ENCODE measurements around the gene FRMD3.

The FRMD3 gene

DNA sequence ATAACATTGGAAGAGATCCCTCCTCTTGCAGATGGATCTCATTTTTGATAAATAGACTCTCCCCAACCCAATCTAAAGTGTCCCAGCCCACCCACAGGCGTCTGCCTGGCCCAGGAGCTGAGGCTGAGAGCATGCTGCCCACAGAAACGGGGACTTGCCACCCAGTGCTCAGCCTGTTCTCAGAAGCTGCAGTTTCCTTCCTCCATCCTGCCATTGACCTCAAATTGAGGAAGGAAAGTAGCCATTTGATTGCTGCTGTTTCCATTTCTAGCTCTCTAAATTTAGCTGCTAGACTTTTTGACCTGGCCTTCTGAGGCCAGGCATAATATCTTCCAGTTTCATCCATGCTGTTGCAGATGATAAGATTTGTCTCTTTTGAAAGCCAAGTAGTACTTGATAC is 31.1 kb upstream of the FRMD3 start:
- no peak for TF ChIP-seq CTCF (IDR thresholded peaks at IDR 0.05; ENCODE audit: extremely low read depth, missing control alignments)
- no peak for DNase-seq (ENCODE audit: low spot score)

- TF ChIP-seq CTCF (IDR thresholded peaks at IDR 0.05; ENCODE audit: extremely low read depth, missing control alignments), result no peak
- DNase-seq (ENCODE audit: low spot score), result no peak
Observed at GRCh38 chr9:83563360-83563759, 25.2 kb upstream of the FRMD3 start.

DNA sequence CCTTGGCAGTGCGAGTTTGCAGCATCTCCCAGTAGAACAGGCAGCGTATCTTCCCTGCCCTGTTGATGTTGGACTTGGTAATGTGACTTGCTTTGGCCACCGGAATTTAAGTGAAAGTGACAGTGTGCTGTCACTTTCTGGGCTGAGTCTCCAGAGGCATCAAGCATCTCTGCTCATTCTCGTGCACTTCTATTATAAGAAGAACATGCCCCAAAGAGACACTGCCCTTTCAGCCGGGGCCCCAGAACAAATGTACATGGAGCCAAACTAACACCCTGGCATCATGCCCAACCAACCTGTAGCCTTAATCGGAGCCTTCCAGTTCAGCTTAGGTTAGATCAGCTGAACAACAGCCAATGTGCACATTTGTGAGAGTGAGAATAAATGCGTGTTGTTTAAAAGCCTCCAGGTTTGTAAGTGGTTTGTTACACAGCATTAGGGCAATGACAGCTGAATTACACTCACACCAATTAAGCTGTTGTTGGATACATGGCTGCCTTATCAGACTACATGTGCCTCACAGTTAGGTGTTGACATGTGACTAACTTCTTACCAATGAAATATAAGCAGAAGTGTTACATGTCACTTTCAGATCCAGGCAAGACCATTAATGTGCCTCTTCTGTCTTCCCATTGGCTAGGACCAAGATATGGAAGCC is 22.1 kb upstream of the FRMD3 start:
- TF ChIP-seq CTCF (IDR thresholded peaks at IDR 0.05; ENCODE audit: extremely low read depth, missing control alignments), result no peak
- no peak for DNase-seq (ENCODE audit: low spot score)

DNA sequence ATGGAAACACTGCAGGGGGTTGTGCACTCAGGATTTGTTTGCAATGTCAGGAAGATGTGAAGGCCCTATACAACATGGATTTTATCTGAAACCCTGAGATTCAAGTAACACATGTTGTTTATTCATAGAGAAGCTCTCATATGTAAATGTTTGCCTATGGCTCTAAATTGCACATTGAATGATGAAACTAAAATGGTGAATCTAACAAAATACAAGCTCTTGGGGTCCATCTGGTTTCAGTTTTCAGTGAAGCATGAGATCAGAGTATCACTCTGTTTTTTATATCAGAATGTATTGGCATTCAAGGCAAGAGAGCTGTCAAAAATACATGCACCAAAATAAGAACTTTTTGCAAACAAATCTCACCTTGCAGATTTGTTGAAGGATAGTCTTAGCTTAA is 19.6 kb upstream of the FRMD3 start:
- TF ChIP-seq CTCF (IDR thresholded peaks at IDR 0.05; ENCODE audit: extremely low read depth, missing control alignments), result no peak
- no peak for DNase-seq (ENCODE audit: low spot score)

- TF ChIP-seq CTCF (IDR thresholded peaks at IDR 0.05; ENCODE audit: extremely low read depth, missing control alignments), result no peak
Observed at GRCh38 chr9:83557317-83557716, 19.1 kb upstream of the FRMD3 start.

GRCh38 chr9:83554278-83554677 is 16.1 kb upstream of the FRMD3 start:
- TF ChIP-seq CTCF (IDR thresholded peaks at IDR 0.05; ENCODE audit: extremely low read depth, missing control alignments), result no peak
- DNase-seq (ENCODE audit: low spot score), result no peak

More at GRCh38 chr9:83557317-83557716, 19.1 kb upstream of the FRMD3 start:
- no peak for DNase-seq (ENCODE audit: low spot score)

DNA sequence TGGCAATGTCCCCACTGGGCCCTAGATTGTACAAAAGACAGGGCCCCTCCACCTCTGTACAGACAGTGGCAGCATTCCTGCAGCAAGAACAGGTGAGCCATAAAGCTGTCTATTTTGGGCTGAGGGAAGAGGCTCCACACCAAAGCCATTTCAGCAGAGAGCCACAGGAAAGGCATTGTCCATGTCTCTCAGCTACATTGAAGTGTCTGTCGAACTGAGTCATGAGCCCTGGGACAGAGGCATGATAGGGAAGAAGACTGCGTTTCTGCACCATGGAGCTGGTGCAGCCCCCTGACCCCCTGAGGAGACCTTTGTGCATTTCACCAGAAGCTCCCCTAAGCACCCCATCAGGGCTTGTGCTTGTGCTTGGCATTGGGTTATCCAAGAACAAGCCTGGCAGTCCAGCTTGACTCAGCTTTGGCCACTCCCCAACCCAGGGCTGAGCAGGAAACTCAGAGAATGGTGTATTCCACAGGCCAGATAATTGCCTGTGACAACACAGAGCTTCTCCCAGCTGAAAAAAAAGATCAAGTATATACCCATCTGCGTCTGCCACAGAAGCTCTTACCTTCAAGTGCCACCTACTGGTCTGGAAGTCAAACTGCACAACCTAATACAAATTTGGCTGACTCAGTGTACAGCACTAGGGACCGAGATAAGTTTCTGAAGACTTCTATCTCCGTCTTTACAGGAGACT is 5.9 kb upstream of the FRMD3 start:
- peak; percentile 77 for DNase-seq (ENCODE audit: low spot score)
- TF ChIP-seq CTCF (IDR thresholded peaks at IDR 0.05; ENCODE audit: extremely low read depth, missing control alignments), result peak; percentile 74

Data from GM20000 (cell line).